Measurements from ENCODE around the gene ACOXL. TPM values are rescaled to one million over a fixed set of nuclear protein-coding genes. Genes with fewer than 3 reads are reported as not detected.

Gene ACOXL
- total and polyA plus RNA-seq, 9 of the 15 experiments (the other 6 are each of a cell fraction or from before 2014, with no cell fraction given), result 0.31 to 0.56 TPM; not detected in 7

GRCh38 chr2:111118481-111118980, 386.2 kb downstream of the ACOXL start (continued):
- TF ChIP-seq JUN (IDR thresholded peaks at IDR 0.05; ENCODE audit: borderline replicate concordance, low read depth, low read length), result no peak
- TF ChIP-seq JUN (CRISPR knock-in tag; IDR thresholded peaks at IDR 0.05; ENCODE audit: borderline replicate concordance), result no peak
- TF ChIP-seq MYC (IDR thresholded peaks at IDR 0.05; ENCODE audit: low read depth, low read length), result no peak
- TF ChIP-seq MYC (CRISPR knock-in tag; IDR thresholded peaks at IDR 0.05; ENCODE audit: borderline replicate concordance, low read depth), result no peak
- TF ChIP-seq ZNF778 (CRISPR knock-in tag; IDR thresholded peaks at IDR 0.05), result no peak
- TF ChIP-seq GABPA (tag; conservative IDR thresholded peaks at IDR 0.05; ENCODE audit: low read depth), result no peak

- peaks cover 10% of the 10 kb centered on the region for H4K20me1 ChIP-seq (replicated peaks; ENCODE audit: control insufficient read depth, insufficient read depth, low read length)
- H3K9ac ChIP-seq (ENCODE audit: insufficient read depth in 1 of 2, low read depth in 2 of 2, low read length in 2 of 2), result no peak overlapping the region
- H3K4me2 ChIP-seq (ENCODE audit: insufficient read depth, low read length), result no peak overlapping the region
- no peak overlapping the region for H3K27ac ChIP-seq (ENCODE audit: extremely low read depth, low read depth, low read length)
- H3K9me3 ChIP-seq (replicated peaks; ENCODE audit: control insufficient read depth, insufficient read depth, low read depth, low read length), result no peaks in the 10 kb centered on the region
- peaks cover 6% of the 10 kb centered on the region; the same call in 1 of the 3 replicates for H3K36me3 ChIP-seq (ENCODE audit: control insufficient read depth, insufficient read depth, low read length)
- ATAC-seq (no peak), FAIRE-seq (no peak), DNase-seq (ENCODE audit: extremely low read depth in 1 of 4, low spot score in 3 of 4) (no peak)
- H3K79me2 ChIP-seq (ENCODE audit: control insufficient read depth, insufficient read depth, low read length), result peaks cover 33% of the 10 kb centered on the region
- H3K4me3 ChIP-seq, result no peak overlapping the region
- peaks cover 4 to 40% of the 10 kb centered on the region in 2 experiments; a peak in 4 of 5 replicates for H3K4me1 ChIP-seq (replicated peaks in 1 of 2; ENCODE audit: control insufficient read depth in 2 of 2, insufficient read depth in 2 of 2, low read length in 2 of 2)
- ChIA-PET CTCF (ENCODE audit: low intra/inter-chr PET ratio) (no interaction called here), POLR2A (no interaction called here)
- H3K9me1 ChIP-seq (ENCODE audit: control insufficient read depth, insufficient read depth, low read length), result no peaks in the 10 kb centered on the region
- intact Hi-C loops (cut with micrococcal nuclease) (loop anchor here (5.0 to 10.0 kb wide), 3 partner anchors 304 to 548 kb away; no protein-coding TSS in a partner anchor), in situ Hi-C loops (cut with MboI) (no loop called here)
- H2AFZ ChIP-seq (ENCODE audit: low read depth, low read length), result no peak overlapping the region
- BruUV-seq (replicated peaks), result no TSS peak
- 93% methylated on average over 47 of the region's 76 CpGs for WGBS (ENCODE audit: insufficient coverage, low coverage, missing lambda C conversion rate)
- H3K27me3 ChIP-seq (ENCODE audit: control insufficient read depth in 2 of 2, insufficient read depth in 2 of 2, low read length in 2 of 2), result no peaks in the 10 kb centered on the region
- TF ChIP-seq ZBTB33 (CRISPR knock-in tag; IDR thresholded peaks at IDR 0.05) (peak; percentile 80), U2AF2 (optimal IDR thresholded peaks at IDR 0.05; ENCODE audit: low read depth, low read length) (no peak), FIP1L1 (IDR thresholded peaks at IDR 0.05; ENCODE audit: low read depth, low read length, poor library complexity, severe bottlenecking) (peak; percentile 37)
These were observed 386.8 kb downstream of the ACOXL start for GRCh38 chr2:111118981-111119821.

All from K562 (cell line).